Activated CD8-positive, alpha-beta T cell treated with anti-CD3 and anti-CD28 coated beads, Interleukin-2, amount 10 ng/mL, durations not matched to agents 7 days and 5 days (primary cell): ENCODE measurements around the gene HTRA3. TPM values are rescaled to one million over a fixed set of nuclear protein-coding genes. Genes with fewer than 3 reads are reported as not detected.

Experiments
- ATAC-seq: fragments of 150-1000 bp; cut with Tn5 transposase; one replicate; pipeline ENCODE4 v1.10.0; 2021; ENCODE audit warnings: moderate library complexity
- CTCF ChIA-PET: fragments of 350-600 bp; sonication (Branson Sonifier 250); formaldehyde crosslinking; loops from one replicate; lab custom pipeline; 2021; ENCODE audit warnings: antibody characterized with exemption; lab: Charles Lee
- POLR2A ChIA-PET: fragments of 350-600 bp; sonication (Branson Sonifier 250); formaldehyde crosslinking; loops from one replicate; lab custom pipeline; 2021; ENCODE audit warnings: antibody characterized with exemption; lab: Charles Lee
- DNase-seq: peaks from one replicate; pipeline ENCODE4 v3.0.0-alpha.2; 2020
- H3K27ac Mint-ChIP-seq: one replicate; pipeline ENCODE4 v1.8.0; 2021; ENCODE audit warnings: mild to moderate bottlenecking, mixed read lengths
- H3K27me3 Mint-ChIP-seq: one replicate; pipeline ENCODE4 v1.8.0; 2021; ENCODE audit warnings: low read depth, mixed read lengths
- H3K36me3 Mint-ChIP-seq: one replicate; pipeline ENCODE4 v1.8.0; 2021; ENCODE audit warnings: low read depth, mixed read lengths
- H3K4me1 Mint-ChIP-seq: one replicate; pipeline ENCODE4 v1.8.0; 2021; ENCODE audit warnings: low read depth, mixed read lengths
- H3K4me3 Mint-ChIP-seq: one replicate; pipeline ENCODE4 v1.8.0; 2021; ENCODE audit warnings: mild to moderate bottlenecking, mixed read lengths
- H3K9me3 Mint-ChIP-seq: one replicate; pipeline ENCODE4 v1.8.0; 2022; ENCODE audit warnings: mixed read lengths; ENCODE audit not compliant: insufficient read depth
- total RNA-seq, 2 experiments: library from RNA; stranded (reverse); gene quantifications; one replicate each; pipeline ENCODE4 v1.2.3, GENCODE V29; 2021

HTRA3 gene
- total RNA-seq, 2 experiments from 2014 or later = not detected

- ATAC-seq (no peak), DNase-seq (no peak)
- H3K4me1 Mint-ChIP-seq = no peaks in the 10 kb centered on the region
- no peak overlapping the region for H3K27ac Mint-ChIP-seq
- H3K9me3 Mint-ChIP-seq = no peaks in the 10 kb centered on the region
- CTCF ChIA-PET = no interaction called here
- POLR2A ChIA-PET = no interaction called here
- no peaks in the 10 kb centered on the region for H3K27me3 Mint-ChIP-seq
- no peak overlapping the region for H3K4me3 Mint-ChIP-seq
- no peaks in the 10 kb centered on the region for H3K36me3 Mint-ChIP-seq
Measured at GRCh38 chr4:8326206-8326605, 56.7 kb downstream of the HTRA3 start.

- Mint-ChIP-seq H3K9me3 (no peaks in the 10 kb centered on the region), H3K4me1 (no peaks in the 10 kb centered on the region), H3K4me3 (no peak overlapping the region), H3K27ac (no peak overlapping the region), H3K36me3 (no peaks in the 10 kb centered on the region), H3K27me3 (no peaks in the 10 kb centered on the region)
- DNase-seq (no peak), ATAC-seq (no peak)
- ChIA-PET CTCF (no interaction called here), POLR2A (no interaction called here)
Measured at GRCh38 chr4:8328456-8328855, 58.9 kb downstream of the HTRA3 start.

GRCh38 chr4:8328866-8329559 lies 59.5 kb downstream of the HTRA3 start:
- Mint-ChIP-seq H3K27me3 (no peaks in the 10 kb centered on the region), H3K9me3 (no peaks in the 10 kb centered on the region), H3K4me3 (no peak overlapping the region), H3K27ac (no peak overlapping the region), H3K36me3 (no peaks in the 10 kb centered on the region), H3K4me1 (no peaks in the 10 kb centered on the region)
- ChIA-PET CTCF (no interaction called here), POLR2A (no interaction called here)
- no peak for DNase-seq
- ATAC-seq = no peak

GRCh38 chr4:8329560-8329858 lies 60.0 kb downstream of the HTRA3 start:
- Mint-ChIP-seq H3K27me3 (no peaks in the 10 kb centered on the region), H3K9me3 (no peaks in the 10 kb centered on the region), H3K4me3 (no peak overlapping the region), H3K36me3 (no peaks in the 10 kb centered on the region), H3K27ac (no peak overlapping the region), H3K4me1 (no peaks in the 10 kb centered on the region)
- POLR2A ChIA-PET = no interaction called here
- no peak for DNase-seq
- no peak for ATAC-seq
- CTCF ChIA-PET = no interaction called here

GRCh38 chr4:8329859-8330761 lies 60.6 kb downstream of the HTRA3 start:
- ChIA-PET POLR2A (no interaction called here), CTCF (no interaction called here)
- ATAC-seq (no peak), DNase-seq (no peak)
- H3K4me3 Mint-ChIP-seq = no peak overlapping the region
- H3K4me1 Mint-ChIP-seq = no peaks in the 10 kb centered on the region
- H3K27me3 Mint-ChIP-seq = no peaks in the 10 kb centered on the region
- peaks cover 2% of the 10 kb centered on the region for H3K9me3 Mint-ChIP-seq
- no peaks in the 10 kb centered on the region for H3K36me3 Mint-ChIP-seq
- H3K27ac Mint-ChIP-seq = no peak overlapping the region

GRCh38 chr4:8330821-8331574 lies 61.4 kb downstream of the HTRA3 start:
- Mint-ChIP-seq H3K4me1 (no peaks in the 10 kb centered on the region), H3K27ac (no peak overlapping the region), H3K27me3 (no peaks in the 10 kb centered on the region), H3K4me3 (no peak overlapping the region), H3K9me3 (peaks cover 11% of the 10 kb centered on the region), H3K36me3 (no peaks in the 10 kb centered on the region)
- DNase-seq (no peak), ATAC-seq (no peak)
- ChIA-PET POLR2A (no interaction called here), CTCF (no interaction called here)

GRCh38 chr4:8331575-8331955 lies 62.0 kb downstream of the HTRA3 start:
- DNase-seq (no peak), ATAC-seq (no peak)
- no peaks in the 10 kb centered on the region for H3K4me1 Mint-ChIP-seq
- no peak overlapping the region for H3K4me3 Mint-ChIP-seq
- H3K27ac Mint-ChIP-seq = no peak overlapping the region
- no peaks in the 10 kb centered on the region for H3K27me3 Mint-ChIP-seq
- H3K9me3 Mint-ChIP-seq = peaks cover 13% of the 10 kb centered on the region
- CTCF ChIA-PET = no interaction called here
- POLR2A ChIA-PET = no interaction called here
- H3K36me3 Mint-ChIP-seq = no peaks in the 10 kb centered on the region

GRCh38 chr4:8332038-8332857 lies 62.7 kb downstream of the HTRA3 start:
- Mint-ChIP-seq H3K36me3 (no peaks in the 10 kb centered on the region), H3K9me3 (peaks cover 17% of the 10 kb centered on the region), H3K27ac (no peak overlapping the region), H3K4me1 (no peaks in the 10 kb centered on the region), H3K27me3 (no peaks in the 10 kb centered on the region), H3K4me3 (no peak overlapping the region)
- ATAC-seq (no peak), DNase-seq (no peak)
- ChIA-PET CTCF (no interaction called here), POLR2A (no interaction called here)

GRCh38 chr4:8332891-8333331 lies 63.4 kb downstream of the HTRA3 start:
- ATAC-seq = no peak
- H3K27me3 Mint-ChIP-seq = no peaks in the 10 kb centered on the region
- ChIA-PET POLR2A (no interaction called here), CTCF (no interaction called here)
- peaks cover 17% of the 10 kb centered on the region for H3K9me3 Mint-ChIP-seq
- H3K4me3 Mint-ChIP-seq = no peak overlapping the region
- DNase-seq = no peak
- H3K36me3 Mint-ChIP-seq = no peaks in the 10 kb centered on the region
- H3K27ac Mint-ChIP-seq = no peak overlapping the region
- H3K4me1 Mint-ChIP-seq = no peaks in the 10 kb centered on the region

GRCh38 chr4:8333726-8334460 lies 64.3 kb downstream of the HTRA3 start:
- no peak for DNase-seq
- ChIA-PET CTCF (no interaction called here), POLR2A (no interaction called here)
- no peaks in the 10 kb centered on the region for H3K36me3 Mint-ChIP-seq
- H3K9me3 Mint-ChIP-seq = peaks cover 17% of the 10 kb centered on the region
- H3K4me1 Mint-ChIP-seq = no peaks in the 10 kb centered on the region
- ATAC-seq = no peak
- no peaks in the 10 kb centered on the region for H3K27me3 Mint-ChIP-seq
- no peak overlapping the region for H3K4me3 Mint-ChIP-seq
- no peak overlapping the region for H3K27ac Mint-ChIP-seq

- CTCF ChIA-PET = no interaction called here
- Mint-ChIP-seq H3K4me1 (no peaks in the 10 kb centered on the region), H3K27me3 (peaks cover 3% of the 10 kb centered on the region), H3K9me3 (peaks cover 17% of the 10 kb centered on the region), H3K27ac (no peak overlapping the region), H3K4me3 (no peak overlapping the region), H3K36me3 (no peaks in the 10 kb centered on the region)
- ATAC-seq (no peak), DNase-seq (no peak)
- POLR2A ChIA-PET = no interaction called here
Measured at GRCh38 chr4:8334786-8335460, 65.4 kb downstream of the HTRA3 start.
